ENCODE data around the gene B9D2. TPM values are rescaled to one million over a fixed set of nuclear protein-coding genes. Genes with fewer than 3 reads are reported as not detected.
A peak's percentile ranks its signal among the peaks of the same experiment; 100 is the strongest.

Gene B9D2
- total and polyA plus RNA-seq, 2 experiments from 2014 or later = 2.7 to 7.4 TPM

DNA sequence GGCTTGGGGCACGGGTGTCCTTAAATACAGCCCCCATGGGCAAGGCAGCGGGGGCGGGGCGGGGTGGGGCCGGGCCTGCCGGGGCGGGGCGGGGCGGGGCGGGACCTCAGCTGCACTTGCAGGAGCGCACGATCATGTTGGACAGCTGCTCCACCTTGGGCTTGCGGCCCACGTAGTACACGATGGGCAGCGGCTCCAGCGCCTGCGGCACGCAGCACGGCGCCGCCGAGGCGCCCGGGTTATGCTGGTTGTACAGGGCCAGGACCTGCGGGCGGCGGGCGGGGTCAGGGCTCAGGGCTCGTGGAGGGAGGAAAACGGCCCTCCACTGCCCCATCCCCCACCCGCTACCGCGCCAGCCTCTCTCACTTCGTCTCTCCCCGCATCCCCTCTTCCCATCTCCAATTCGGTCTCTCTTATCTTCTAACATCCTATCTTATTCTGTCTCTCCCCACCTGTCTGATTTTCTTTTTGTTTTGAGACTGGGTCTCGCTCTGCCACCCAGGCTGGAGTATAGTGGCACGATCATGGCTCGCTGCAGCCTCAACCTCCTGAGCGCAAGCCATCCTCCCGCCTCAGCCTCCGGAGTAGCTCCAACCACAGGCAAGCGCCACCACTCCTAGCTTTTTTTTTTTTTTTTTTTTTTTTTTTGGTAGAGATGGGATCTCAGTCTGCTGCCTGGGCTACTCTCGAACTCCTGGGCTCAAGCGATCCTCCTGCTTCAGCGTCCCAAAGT lies 32.8 kb downstream of the B9D2 start:
- DNase-seq (ENCODE audit: low spot score) (peak; percentile 55), ATAC-seq (peak; percentile 51)
- Histone ChIP-seq H3K9me2 (ENCODE audit: insufficient read depth) (no peaks in the 10 kb centered on the region), H3F3A (replicated peaks; ENCODE audit: low read depth) (peaks cover 8% of the 10 kb centered on the region), H3K4me2 (peak overlapping the region; percentile 83), H3K27me3 (ENCODE audit: insufficient read depth) (peaks cover 10% of the 10 kb centered on the region), H2AFZ (0 out of 2 replicates have a peak overlapping the region, but pooled peaks have one; percentile 74), H3K36me3 (ENCODE audit: insufficient read depth) (no peaks in the 10 kb centered on the region), H3K27ac (ENCODE audit: low read depth) (no peak overlapping the region), H3K4me3 (peak overlapping the region; percentile 60), H4K20me1 (replicated peaks; ENCODE audit: insufficient read depth) (no peaks in the 10 kb centered on the region), H3K79me2 (replicated peaks; ENCODE audit: insufficient read depth) (no peaks in the 10 kb centered on the region), H3K4me1 (ENCODE audit: insufficient read depth) (peaks cover 32% of the 10 kb centered on the region)
- peaks cover 26% of the 10 kb centered on the region for H3K27me3 Mint-ChIP-seq (ENCODE audit: insufficient read depth, low read depth, poor library complexity)
- peak overlapping the region; percentile 66 for H3K4me3 Mint-ChIP-seq
- no peaks in the 10 kb centered on the region for H3K9me3 Mint-ChIP-seq
- TF ChIP-seq ZNF331 (CRISPR knock-in tag; IDR thresholded peaks at IDR 0.05; ENCODE audit: low read depth) (no peak), ETS1 (IDR thresholded peaks at IDR 0.05) (no peak), JUNB (IDR thresholded peaks at IDR 0.05; ENCODE audit: unreplicated experiment) (no peak), ZNF462 (CRISPR knock-in tag; IDR thresholded peaks at IDR 0.05) (no peak), CREB1 (CRISPR knock-in tag; IDR thresholded peaks at IDR 0.05; ENCODE audit: low read depth) (no peak), REST (IDR thresholded peaks at IDR 0.05; ENCODE audit: unreplicated experiment) (peak; percentile 34)
- TF ChIP-seq, protein P1, sequence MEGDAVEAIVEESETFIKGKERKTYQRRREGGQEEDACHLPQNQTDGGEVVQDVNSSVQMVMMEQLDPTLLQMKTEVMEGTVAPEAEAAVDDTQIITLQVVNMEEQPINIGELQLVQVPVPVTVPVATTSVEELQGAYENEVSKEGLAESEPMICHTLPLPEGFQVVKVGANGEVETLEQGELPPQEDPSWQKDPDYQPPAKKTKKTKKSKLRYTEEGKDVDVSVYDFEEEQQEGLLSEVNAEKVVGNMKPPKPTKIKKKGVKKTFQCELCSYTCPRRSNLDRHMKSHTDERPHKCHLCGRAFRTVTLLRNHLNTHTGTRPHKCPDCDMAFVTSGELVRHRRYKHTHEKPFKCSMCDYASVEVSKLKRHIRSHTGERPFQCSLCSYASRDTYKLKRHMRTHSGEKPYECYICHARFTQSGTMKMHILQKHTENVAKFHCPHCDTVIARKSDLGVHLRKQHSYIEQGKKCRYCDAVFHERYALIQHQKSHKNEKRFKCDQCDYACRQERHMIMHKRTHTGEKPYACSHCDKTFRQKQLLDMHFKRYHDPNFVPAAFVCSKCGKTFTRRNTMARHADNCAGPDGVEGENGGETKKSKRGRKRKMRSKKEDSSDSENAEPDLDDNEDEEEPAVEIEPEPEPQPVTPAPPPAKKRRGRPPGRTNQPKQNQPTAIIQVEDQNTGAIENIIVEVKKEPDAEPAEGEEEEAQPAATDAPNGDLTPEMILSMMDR (conservative IDR thresholded peaks at IDR 0.05; ENCODE audit: low read depth in 2 of 2) = no peak
- no peaks in the 10 kb centered on the region; the same call in 2 of the 3 replicates for H3K36me3 Mint-ChIP-seq (ENCODE audit: low read depth)
- H3K4me1 Mint-ChIP-seq = peaks cover 39% of the 10 kb centered on the region
- no peak overlapping the region for H3K27ac Mint-ChIP-seq
